GM21576 (cell line): ENCODE data around the gene CBFB.

Experiments used
- ATAC-seq: cut with Tn5 transposase; IDR thresholded peaks from one replicate; pipeline ENCODE4 v1.9.1; 2021; ENCODE audit warnings: mild to moderate bottlenecking, moderate library complexity; ENCODE audit not compliant: unreplicated experiment

The CBFB gene

DNA sequence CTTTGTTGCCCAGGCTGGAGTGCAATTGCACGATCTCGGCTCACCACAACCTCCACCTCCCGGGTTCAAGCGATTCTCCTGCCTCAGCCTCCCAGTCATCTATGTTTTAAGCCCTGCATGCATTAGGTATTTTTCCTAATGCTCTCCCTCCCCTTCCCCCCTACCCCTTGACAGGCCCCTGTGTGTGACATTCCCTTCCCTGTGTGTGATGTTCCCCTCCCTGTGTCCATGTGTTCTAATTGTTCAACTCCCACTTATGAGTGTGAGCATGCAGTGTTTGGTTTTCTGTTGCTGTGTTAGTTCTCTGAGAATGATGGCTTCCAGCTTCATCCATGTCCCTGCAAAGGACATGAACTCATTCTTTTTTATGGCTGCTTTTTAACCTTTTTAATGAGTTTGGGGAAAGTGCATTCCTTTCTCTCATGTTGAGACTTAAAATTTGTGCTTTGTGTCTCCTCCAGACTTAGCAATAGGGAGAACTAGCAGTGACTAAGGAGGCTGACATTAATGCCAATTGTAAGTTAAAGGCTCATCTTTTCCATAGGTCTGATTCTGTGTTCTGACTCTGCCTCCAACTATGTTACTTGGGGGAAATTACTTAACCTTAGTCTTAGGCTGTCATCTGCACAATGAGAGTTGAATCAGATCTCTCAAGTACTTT, 63.1 kb downstream of the CBFB start:
- ATAC-seq = no peak

DNA sequence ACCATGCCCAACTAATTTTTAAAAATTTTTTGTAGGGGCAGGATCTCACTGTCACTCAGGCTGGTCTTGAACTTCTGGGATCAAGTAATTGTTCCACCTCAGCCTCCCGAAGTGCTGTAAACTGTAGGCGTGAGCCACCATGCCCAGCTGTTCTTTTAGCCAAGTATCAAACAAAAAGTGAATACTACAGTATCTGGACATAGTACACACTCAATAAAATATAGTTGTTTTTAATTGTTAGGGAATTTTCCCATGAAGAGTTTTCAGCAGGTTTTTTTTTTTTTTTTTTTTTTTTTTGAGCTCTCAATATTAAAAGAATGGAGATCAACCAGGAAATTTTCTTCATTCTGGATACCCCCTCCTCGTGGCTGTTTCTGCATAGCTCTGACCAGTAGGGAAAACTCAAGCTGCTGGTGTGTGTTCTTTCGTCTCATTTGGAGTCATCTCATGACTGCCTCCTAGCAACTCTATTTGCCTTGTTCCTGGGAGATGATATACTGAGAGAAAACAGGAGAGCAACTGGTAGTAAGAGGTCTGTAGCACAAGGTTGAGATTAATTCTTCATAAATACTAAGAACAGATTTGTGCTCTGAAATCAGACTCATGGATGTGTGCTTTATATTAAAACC, 64.3 kb downstream of the CBFB start:
- ATAC-seq = no peak

DNA sequence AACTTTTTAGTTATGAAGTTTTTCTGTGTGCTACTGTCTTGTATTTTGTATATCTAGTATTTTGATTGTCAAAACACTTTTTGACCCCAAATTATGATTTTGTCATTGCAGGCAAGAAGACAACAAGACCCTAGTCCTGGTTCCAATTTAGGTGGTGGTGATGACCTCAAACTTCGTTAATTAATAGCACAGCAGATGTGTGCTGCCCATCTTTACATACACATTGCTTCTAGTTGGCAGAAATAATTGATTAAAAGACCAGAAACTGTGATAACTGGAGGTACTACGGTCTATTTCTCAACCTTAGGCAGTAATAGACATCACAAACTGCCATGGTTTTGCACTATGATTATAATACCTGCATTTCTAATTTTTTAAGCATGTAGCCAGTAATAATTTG, 69.7 kb downstream of the CBFB start:
- no peak for ATAC-seq

DNA sequence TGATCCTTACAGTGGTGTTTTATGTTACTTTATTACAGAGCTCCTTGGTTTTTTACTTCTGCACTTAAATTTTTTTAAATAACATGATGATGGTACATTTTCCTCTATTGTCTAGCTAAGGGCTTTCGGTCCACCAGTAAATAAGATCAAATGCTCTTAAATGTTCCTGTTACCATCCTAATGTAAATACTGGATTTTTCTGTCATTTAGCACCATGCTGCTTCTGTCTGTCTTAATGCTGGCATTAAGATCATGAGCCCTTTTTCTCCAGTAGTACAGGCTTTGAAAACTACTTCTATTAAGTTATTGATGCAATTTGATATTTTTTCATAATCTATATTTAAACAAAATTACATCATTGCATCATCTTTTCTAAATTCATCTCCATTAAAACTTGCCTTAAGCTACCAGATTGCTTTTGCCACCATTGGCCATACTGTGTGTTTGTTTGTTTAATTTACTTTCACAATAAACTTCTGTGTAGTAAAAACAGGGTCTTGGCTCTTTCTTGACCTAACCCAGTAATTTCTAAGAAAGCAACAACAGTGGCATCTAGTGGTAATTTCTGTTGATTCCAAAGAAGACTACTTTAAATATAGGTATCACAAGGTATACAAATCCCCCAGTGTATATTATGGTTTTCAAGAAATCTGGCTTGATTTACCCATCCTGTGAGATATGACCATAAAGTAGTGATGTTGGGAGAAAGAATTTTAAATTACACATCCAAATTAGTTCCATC, 71.8 kb downstream of the CBFB start:
- no peak for ATAC-seq

DNA sequence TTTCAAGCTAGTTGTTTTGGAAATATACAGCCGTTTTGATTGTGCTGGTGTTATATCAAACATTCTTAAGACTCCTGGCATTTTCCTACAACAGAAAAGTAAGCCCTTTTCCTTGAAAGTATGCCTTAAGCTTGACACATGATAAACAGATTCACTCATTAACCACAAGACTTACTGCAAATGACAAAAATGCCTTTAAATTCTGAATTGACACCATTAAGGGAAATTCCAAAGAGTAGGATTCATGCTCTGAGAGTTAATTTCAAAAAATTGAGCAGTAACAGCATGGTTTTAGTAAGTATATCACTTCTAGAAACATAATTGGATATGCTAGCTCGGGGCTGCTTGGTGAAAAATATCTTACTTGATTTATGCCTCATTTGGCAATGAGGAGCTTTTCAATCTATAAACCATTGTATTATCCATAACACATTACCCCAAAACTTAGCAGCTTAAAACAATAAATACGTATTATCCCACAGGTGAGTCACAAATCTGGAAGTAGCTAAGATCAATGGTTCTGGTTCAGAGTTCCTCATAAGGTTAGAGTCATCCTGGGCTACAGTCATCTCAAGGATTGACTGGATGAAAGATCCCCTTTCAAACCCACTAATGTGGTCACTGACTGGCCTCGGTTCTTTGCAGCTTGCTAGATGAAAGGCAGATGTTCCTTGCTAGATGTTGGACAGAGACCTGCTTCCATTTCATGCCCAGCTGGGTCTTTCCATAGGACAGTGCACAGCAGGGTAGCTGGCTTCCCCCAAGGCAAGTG, 72.5 kb downstream of the CBFB start:
- no peak for ATAC-seq

DNA sequence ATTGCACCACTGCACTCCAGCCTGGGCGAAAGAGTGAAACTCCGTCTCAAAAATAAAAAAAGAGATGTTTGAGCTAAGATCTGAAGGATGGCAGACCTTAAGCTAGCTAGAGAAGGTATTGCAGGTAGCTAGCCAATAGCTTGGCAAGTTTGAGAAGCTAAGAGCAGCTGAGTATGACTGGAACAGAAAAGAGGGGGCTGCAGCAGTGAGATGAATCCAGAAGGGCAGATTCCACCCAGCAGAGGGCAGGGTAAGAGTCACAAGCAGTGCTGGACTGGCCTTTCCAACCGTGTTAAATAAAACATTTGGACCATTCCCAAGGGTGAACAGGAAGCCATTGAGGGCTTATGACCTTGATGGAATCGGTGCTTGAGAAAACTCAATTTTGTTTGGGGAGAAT, 75.1 kb downstream of the CBFB start:
- ATAC-seq = no peak

DNA sequence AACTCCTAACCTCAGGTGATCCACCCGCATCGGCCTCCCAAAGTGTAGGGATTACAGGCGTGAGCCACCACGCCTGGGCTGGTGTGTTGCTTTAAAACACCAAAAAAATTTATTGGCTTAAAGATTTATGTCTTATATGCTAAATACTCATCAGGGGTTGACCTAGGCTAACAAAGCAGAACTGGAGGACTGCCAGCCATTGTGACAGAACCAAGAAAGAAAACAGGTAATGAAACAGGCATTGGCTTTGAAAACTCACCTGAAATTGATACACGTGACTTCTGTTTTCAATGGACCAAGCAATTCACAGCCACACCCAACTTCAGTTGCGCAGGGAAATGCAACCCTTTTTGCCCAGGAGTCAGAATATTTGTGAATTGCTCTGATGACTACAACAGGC, 75.9 kb downstream of the CBFB start:
- ATAC-seq = no peak

DNA sequence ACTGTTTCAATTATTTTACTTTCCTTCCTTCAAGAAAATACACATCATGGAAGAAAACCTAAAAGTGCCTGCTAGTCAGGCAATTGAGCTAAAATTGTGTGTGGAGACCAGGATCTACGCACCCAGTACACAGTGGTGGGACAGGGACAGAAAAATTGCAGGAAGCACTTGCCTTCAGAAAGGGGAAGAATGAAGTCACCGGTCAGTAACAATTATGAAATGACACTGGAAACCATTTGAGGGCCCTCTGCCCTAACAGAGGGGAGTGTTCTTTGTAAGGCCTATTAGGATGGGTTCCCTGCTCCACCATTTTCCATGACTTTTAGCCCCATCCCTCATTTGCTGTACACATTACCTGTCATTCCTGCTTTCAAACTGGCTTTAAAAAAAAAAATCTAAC, 76.3 kb downstream of the CBFB start:
- no peak for ATAC-seq

DNA sequence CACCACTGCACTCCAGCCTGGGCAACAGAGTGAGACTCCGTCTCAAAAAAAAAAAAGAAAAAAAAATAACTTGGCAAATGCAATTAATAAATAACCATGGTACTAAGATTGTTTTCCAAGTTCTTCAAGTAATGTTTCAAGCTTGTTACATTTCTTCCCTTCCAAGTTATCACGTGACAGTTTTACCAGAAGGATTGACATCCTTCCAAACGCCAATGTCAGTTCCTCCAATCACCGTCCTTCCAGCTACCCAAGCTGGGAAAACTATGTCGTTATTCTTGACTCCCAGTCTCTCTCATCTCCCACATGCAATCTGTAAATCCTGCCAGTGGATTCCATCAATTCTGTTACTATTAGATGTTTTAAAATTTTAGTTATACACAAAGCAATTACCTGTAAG, 76.9 kb downstream of the CBFB start:
- ATAC-seq = no peak

DNA sequence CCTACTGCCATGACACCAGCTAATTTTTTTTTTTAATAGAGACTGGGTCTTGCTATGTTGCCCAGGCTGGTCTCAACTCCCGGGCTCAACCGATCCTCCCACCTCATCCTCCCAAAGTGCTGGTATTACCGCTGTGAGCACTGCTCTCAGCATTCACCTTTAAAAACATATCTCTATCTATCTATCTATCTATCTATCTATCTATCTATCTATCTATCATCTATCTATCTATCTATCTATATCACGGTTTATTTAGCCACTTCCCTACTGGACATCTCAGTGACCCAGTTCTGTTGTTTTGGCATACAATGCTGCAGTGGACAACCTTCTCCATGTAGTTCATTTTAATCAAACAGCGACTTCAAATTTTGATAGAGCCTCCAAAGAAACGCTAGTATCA, 79.5 kb downstream of the CBFB start:
- ATAC-seq = no peak

DNA sequence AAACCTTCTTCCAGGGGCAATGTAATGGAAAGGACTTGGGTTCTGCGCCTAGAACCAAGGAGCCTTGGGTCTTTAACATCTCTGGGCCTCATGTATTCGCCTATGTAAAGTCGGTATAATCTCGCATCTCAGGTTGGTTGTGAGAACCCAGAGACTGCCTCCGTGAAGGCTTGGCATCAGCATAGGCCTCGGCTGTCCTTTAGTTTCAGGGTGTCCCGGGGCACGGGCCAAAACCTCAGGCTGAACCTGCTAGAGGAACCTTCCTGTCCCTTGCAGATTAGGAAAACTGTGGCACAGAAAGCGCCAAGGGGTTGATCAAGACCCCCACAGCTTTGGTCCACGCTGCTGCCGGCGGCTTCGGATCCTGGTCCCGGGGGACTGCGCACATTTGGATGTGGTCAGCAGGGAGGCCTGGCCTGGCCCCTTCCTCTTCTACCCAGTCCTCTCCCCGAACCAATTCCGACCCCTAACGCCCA, 80.0 kb downstream of the CBFB start:
- ATAC-seq = no peak

DNA sequence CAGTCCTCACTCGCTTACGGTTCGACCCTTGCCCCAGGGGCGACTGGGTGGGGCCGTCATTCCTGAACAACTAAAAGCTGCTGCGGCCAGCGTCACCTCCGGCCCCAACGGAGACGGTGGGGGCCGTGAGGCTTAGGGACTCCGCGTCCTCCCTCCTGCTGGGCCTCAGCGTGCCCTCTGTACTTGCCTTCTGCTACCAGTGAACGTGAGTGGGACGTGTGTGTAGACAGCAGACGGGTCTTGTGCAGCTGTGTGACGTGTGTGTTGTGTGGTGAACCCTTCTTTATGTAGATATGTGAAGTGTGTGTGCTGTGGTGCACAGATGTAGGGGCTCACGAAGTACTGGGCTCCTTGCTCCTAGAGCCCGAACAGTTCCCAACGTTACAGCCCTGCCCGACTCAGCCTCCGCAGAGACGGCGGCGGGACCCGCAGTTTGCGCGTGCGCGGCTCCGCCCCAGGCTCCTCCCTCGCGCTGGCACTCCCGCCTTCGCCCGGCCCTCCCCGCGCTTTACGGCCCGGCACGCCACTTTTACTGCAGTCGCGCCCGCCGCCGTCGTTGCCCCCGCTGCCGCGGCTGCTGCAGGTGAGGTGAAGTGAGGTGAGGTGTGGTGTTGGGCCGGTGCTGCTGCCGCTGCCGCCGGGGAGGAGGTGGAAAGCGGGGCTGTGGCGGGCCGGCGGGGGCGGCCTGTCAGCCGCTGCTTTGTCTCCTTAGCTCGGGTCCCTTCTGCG, 80.6 kb downstream of the CBFB start, which contains the start of gene PHAF1:
Gene PHAF1 (plus strand): TSS at position 535 of the 729 bp plus-strand sequence. CDS start 235 bp downstream, outside the sequence.
- peak; percentile 80 for ATAC-seq

DNA sequence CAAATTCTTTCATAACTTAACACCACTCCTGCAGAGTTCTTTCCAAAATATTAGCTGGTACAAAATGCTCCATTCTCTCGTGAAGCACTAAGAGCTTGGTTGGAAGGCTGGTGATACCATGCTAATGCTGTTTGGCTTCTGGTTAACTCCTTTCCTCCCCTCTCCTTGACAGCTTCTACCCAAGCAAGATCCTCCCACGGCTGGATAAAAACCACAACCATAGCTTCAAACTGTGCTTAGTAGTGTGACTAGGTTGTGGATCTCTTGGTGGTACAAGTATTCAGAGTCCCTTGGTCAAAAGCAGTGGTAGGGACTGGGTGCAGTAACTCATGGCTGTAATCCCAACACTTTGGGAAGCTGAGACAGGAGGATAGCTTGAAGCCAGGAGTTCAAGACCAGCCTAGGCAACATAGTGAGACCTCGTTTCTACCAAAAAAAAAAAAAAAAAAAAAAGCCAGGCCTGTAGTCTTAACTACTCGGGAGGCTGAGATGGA, 83.0 kb downstream of the CBFB start:
- no peak for ATAC-seq

DNA sequence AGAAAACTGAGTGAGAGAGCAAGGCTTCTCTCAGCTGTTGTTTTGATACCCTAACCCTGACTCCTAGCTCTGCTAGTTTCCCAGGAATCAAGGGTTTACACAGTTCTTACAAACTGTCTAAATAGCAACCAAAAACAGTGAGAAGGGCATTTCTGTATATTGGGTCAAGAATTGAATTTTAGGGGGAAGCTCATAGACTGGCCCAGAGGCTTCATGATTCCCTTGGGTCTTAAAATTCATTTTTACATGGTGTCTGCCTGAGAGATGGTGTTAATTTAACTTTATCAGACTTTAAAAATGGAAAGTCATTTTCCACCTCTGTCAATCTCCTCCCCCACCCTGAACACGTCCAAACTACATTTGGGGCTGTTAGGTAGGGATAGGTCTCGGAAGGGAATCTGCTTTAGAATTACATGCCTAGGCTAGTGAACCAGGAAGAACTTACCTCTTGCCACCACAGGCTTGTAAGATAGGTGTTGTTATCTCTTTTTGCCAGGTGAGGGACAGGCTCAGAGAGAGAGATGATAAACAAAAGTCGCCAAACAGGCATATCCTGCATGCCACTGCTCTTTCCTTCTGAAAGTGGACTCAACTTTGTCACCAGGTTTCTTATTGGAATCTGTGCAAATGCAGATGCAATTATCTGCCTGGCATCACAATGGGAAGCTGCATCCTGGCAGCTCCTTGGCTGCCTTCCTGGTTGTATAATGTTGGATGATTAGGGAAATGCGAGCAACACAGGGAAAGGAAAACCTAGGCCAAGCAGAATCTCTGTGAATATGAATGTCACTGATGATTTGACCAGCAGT, 83.8 kb downstream of the CBFB start:
- ATAC-seq = no peak

DNA sequence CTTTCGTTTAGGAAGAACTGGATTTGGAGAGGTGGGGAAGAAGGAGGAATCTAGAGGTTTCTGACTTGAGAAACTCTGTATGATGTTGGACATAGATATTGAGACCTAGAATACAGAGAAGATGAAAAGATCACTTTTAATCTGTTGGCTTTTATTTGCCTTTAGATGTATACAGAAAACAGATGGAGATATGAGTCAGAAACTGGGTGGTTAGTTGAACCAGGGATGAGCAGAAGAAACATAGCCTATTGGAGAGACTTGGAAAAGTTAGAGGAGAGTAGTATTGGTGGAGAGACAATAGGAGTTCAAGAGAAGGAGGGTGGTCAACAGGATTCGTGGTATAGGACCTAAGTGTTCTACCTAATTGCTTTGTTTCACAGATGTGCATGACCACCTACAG, 85.8 kb downstream of the CBFB start:
- ATAC-seq = no peak

DNA sequence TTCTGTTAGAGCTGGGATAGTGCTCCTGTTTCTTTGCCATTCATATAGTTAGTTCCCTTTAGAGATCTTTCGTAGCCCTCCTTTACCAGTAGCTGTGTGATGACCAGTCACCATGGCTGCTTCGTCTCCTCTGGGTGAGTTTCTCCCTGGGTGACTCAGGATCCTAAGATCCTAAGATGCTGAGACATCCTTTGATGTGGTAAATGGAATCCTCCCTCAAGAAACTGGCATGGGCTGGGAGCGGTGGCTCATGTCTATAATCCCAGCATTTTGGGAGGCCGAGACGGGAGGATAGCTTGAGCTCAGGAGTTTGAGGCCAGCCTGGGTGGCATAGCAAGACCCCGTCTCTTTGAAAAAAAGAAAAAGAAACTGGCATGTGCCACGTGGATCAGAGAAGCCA, 86.7 kb downstream of the CBFB start:
- no peak for ATAC-seq

DNA sequence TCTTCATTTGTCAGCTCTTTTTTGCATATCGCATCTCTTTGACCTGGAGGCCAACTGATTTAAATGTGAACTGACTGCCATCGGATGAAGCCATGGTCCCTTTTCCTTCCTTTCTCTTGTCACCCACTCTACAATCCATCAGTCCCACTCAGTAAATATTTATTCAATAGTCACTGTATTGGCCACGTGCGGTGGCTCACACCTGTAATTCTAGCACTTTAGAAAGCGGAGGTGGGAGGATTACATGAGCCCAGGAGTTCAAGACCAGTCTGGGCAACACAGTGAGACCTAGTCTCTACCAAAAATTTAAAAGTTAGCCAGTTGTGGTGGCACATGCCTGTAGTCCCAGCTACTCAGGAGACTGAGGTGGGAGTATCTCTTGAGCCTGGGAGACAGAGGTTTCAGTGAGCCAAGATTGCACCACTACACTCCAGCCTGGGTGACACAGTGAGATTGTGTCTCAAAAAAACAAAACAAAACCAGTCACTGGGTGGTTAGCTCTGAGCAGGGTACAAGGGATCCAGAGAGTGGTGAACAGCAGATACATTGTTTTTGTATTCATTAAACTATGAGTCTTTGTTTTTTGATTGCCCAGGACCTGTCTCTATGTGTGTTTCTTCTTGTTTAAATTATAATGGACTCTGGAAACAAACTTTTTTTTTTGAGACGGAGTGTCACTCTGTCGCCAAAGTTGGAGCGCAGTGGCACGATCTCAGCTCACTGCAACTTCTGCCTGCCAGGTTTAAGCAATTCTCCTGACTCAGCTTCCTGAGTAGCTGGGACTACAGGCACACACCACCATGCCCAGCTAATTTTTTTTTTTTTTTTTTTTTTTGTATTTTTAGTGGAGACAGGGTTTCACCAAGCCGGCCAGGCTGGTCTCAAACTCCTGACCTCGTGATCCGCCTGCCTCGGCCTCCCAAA, 87.7 kb downstream of the CBFB start:
- ATAC-seq = no peak

DNA sequence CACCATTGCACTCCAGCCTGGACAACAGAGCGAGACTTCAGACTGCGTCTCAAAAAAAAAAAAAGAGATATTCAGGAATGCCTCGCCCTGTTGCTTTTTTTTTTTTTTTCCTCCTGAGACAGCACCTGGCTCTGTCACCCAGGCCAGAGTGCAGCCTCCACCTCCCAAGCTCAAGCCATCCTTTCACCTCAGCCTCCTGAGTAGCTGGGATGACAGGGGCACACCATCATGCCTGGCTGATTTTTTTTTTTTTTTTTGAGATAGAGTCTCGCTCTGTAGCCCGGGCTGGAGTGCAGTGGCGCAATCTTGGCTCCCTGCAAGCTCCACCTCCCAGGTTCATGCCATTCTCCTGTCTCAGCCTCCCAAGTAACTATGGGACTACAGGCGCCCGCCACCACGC, 88.8 kb downstream of the CBFB start:
- no peak for ATAC-seq

DNA sequence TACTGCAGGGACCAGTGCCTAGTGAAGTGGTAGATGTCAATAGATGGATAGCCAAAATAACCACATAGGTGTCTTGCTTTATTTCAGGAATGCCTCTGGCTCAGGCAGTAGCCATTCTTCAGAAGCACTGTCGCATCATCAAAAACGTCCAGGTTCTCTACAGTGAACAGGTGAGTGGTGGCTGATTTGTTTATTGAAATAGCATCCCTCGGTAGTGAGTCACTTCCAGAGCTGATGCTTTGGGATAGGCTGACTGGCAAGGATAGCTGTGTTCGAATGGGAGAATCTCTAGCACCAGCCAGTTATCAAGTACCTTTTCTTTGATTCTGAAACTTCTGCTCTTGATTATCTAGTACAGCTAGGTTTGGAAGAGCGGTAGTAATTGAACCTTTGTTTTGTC, 91.1 kb downstream of the CBFB start:
- ATAC-seq = no peak
